IMR-90 (cell line): ENCODE results near the gene PLEKHS1. TPM values are rescaled to one million over a fixed set of nuclear protein-coding genes. Genes with fewer than 3 reads are reported as not detected.

ENCODE experiments used
- ATAC-seq: fragments of 200-7000 bp; cut with Tn5 transposase; 2 replicates; pipeline ENCODE4 v1.9.1; 2020; ENCODE audit warnings: low read depth, mild to moderate bottlenecking, moderate library complexity
- BruUV-seq: library from RNA; stranded (reverse); fragments of 400-500 nt; replicated peaks from 2 replicates; lab custom pipeline; 2021; lab: Mats Ljungman, UMichigan
- CTCF ChIA-PET: fragments of 300-600 bp; formaldehyde crosslinking; extraction: SDS; loops from one replicate; lab custom pipeline; 2021; ENCODE audit warnings: antibody characterized with exemption; lab: Yijun Ruan, JAX
- POLR2A ChIA-PET: fragments of 300-600 bp; sonication (Branson Sonifier 250); formaldehyde crosslinking; loops from one replicate; lab custom pipeline; 2022; ENCODE audit warnings: antibody characterized with exemption; ENCODE audit not compliant: unreplicated experiment; lab: Charles Lee
- DNase-seq: peaks from one replicate; pipeline ENCODE4 v3.0.0; 2013
- H2AFZ ChIP-seq: replicated peaks from 2 replicates; pipeline ENCODE3; 2013; ENCODE audit warnings: low read length, mild to moderate bottlenecking; ENCODE audit not compliant: poor library complexity
- H2AK5ac ChIP-seq: 2 replicates; pipeline ENCODE4 v1.6.1; 2013; ENCODE audit warnings: low read depth, low read length, inconsistent platforms
- H2AK9ac ChIP-seq: replicated peaks from 2 replicates; pipeline ENCODE3; 2013; ENCODE audit warnings: mild to moderate bottlenecking, low read depth, low read length, moderate library complexity; ENCODE audit not compliant: poor library complexity
- H2BK120ac ChIP-seq: 2 replicates; pipeline ENCODE4 v1.6.1; 2013; ENCODE audit warnings: low read depth, low read length, inconsistent platforms
- H2BK15ac ChIP-seq: 3 replicates; pipeline ENCODE4 v1.6.1; 2013; ENCODE audit warnings: low read depth, low read length, inconsistent platforms
- H2BK20ac ChIP-seq: 2 replicates; pipeline ENCODE4 v1.6.1; 2013; ENCODE audit warnings: low read depth, mild to moderate bottlenecking, inconsistent platforms, low read length, moderate library complexity
- H2BK5ac ChIP-seq: 2 replicates; pipeline ENCODE4 v1.6.1; 2013; ENCODE audit warnings: mild to moderate bottlenecking, low read depth, low read length, inconsistent platforms; ENCODE audit not compliant: poor library complexity, severe bottlenecking
- H3K14ac ChIP-seq: replicated peaks from 2 replicates; pipeline ENCODE4 v1.6.1; 2013; ENCODE audit warnings: low read depth, low read length, inconsistent platforms
- H3K18ac ChIP-seq: 2 replicates; pipeline ENCODE4 v1.6.1; 2013; ENCODE audit warnings: low read depth, low read length, control low read depth
- H3K23ac ChIP-seq: 2 replicates; pipeline ENCODE4 v1.6.1; 2013; ENCODE audit warnings: low read depth, low read length, inconsistent platforms
- H3K27ac ChIP-seq: 2 replicates; pipeline ENCODE4 v1.5.1; 2013; ENCODE audit warnings: mild to moderate bottlenecking, control low read depth, low read length; ENCODE audit not compliant: insufficient read depth
- H3K27me3 ChIP-seq: 2 replicates; pipeline ENCODE4 v1.6.1; 2013; ENCODE audit warnings: low read length; ENCODE audit not compliant: control insufficient read depth, insufficient read depth
- H3K36me3 ChIP-seq: 2 replicates; pipeline ENCODE4 v1.6.1; 2013; ENCODE audit warnings: low read length, mixed read lengths; ENCODE audit not compliant: control insufficient read depth, insufficient read depth
- H3K4ac ChIP-seq: 2 replicates; pipeline ENCODE4 v1.6.1; 2013; ENCODE audit warnings: low read depth, low read length, inconsistent platforms
- H3K4me1 ChIP-seq: 2 replicates; pipeline ENCODE4 v1.6.1; 2013; ENCODE audit warnings: low read length, mixed read lengths; ENCODE audit not compliant: control insufficient read depth, insufficient read depth
- H3K4me2 ChIP-seq: 2 replicates; pipeline ENCODE4 v1.6.1; 2013; ENCODE audit warnings: low read depth, mild to moderate bottlenecking, control low read depth, low read length, moderate library complexity
- H3K4me3 ChIP-seq: 2 replicates; pipeline ENCODE4 v1.5.1; 2013; ENCODE audit warnings: low read depth, mild to moderate bottlenecking, control low read depth, low read length, moderate library complexity; ENCODE audit not compliant: insufficient read depth
- H3K56ac ChIP-seq: 2 replicates; pipeline ENCODE4 v1.6.1; 2013; ENCODE audit warnings: low read length, inconsistent platforms; ENCODE audit not compliant: insufficient read depth; ENCODE audit errors: extremely low read depth
- H3K79me1 ChIP-seq, 2 experiments: 2 replicates each; pipeline ENCODE4 v1.6.1; 2013; ENCODE audit warnings: low read length in 2 of 2, inconsistent platforms in 1 of 2, low read depth in 1 of 2
- H3K9ac ChIP-seq: 2 replicates; pipeline ENCODE4 v1.6.1; 2013; ENCODE audit warnings: low read depth, low read length, control low read depth
- H3K9me1 ChIP-seq: 2 replicates; pipeline ENCODE4 v1.6.1; 2013; ENCODE audit warnings: low read length, inconsistent platforms; ENCODE audit not compliant: insufficient read depth
- H3K9me3 ChIP-seq: 2 replicates; pipeline ENCODE4 v1.6.1; 2013; ENCODE audit warnings: low read length; ENCODE audit not compliant: control insufficient read depth, insufficient read depth
- H4K20me1 ChIP-seq: 2 replicates; pipeline ENCODE4 v1.6.1; 2013; ENCODE audit warnings: low read length, inconsistent platforms; ENCODE audit not compliant: insufficient read depth
- H4K5ac ChIP-seq: 2 replicates; pipeline ENCODE4 v1.6.1; 2013; ENCODE audit warnings: mild to moderate bottlenecking, low read depth, low read length, control low read depth
- H4K8ac ChIP-seq, 2 experiments: 2 replicates each; pipeline ENCODE4 v1.6.1; 2013; ENCODE audit warnings: low read depth in 2 of 2, low read length in 2 of 2, control low read depth in 1 of 2, inconsistent platforms in 1 of 2
- H4K91ac ChIP-seq: 2 replicates; pipeline ENCODE4 v1.6.1; 2013; ENCODE audit warnings: low read depth, low read length, inconsistent platforms; ENCODE audit not compliant: insufficient read depth
- CEBPB ChIP-seq: IDR thresholded peaks from 2 replicates; pipeline ENCODE4 v1.6.1; 2012; ENCODE audit warnings: low read depth, low read length, improper control_type of control experiment
- WGBS, 2 experiments: methylation state at CpG; one replicate each; pipeline versions ENCODE4 v1.1.5 to v1.1.7; 2013; ENCODE audit warnings: missing lambda C conversion rate in 2 of 2; ENCODE audit not compliant: insufficient read length in 1 of 2; ENCODE audit errors: extremely low coverage in 2 of 2; 5-methylcytosine and 5-hydroxymethylcytosine counted together
- dilution Hi-C: fragments of 300-500 bp; cut with HindIII; formaldehyde crosslinking; loops from one replicate; pipeline ENCODE4 v1.14.3; 2018; ENCODE audit warnings: low sequenced_read_pairs; ENCODE audit not compliant: unreplicated experiment
- in situ Hi-C: fragments of 300-500 bp; cut with MboI; formaldehyde crosslinking; loops from 3 replicates; pipeline ENCODE4 v1.14.3; 2019; ENCODE audit warnings: low sequenced_read_pairs, inconsistent platforms, mixed read lengths
- intact Hi-C: fragments of 100-400 bp; cut with micrococcal nuclease; formaldehyde crosslinking; loops from 2 replicates; pipeline ENCODE4 v1.10.0; 2022
- polyA plus RNA-seq, 3 experiments: library from polyadenylated mRNA; depleted of rRNA; stranded (reverse); fragments of >200 nt; gene quantifications; 2 replicates each; pipeline ENCODE4 v1.2.3, GENCODE V29; 2012; ENCODE audit warnings: low replicate concordance in 1 of 3
- total RNA-seq: library from RNA; depleted of rRNA; stranded (reverse); fragments of >200 nt; gene quantifications from 2 replicates; pipeline ENCODE4 v1.2.3, GENCODE V29; 2012

The PLEKHS1 gene
- total and polyA plus RNA-seq, 2 of the 4 experiments (the other 2 are of a cell fraction): not detected

- H2AFZ ChIP-seq: no peak overlapping the region
- no peak for TF ChIP-seq CEBPB
- H3K14ac ChIP-seq: no peak overlapping the region
- no peak overlapping the region for H3K23ac ChIP-seq
- no peak overlapping the region for H3K4ac ChIP-seq
- H4K5ac ChIP-seq: no peak overlapping the region
- peaks cover 1% of the 10 kb centered on the region; the same call in 1 of the 2 replicates for H3K27me3 ChIP-seq
- no peaks in the 10 kb centered on the region for H3K4me1 ChIP-seq
- no CpG with 5 or more reads among the region's 2 CpGs for WGBS, 2 experiments
- no peaks in the 10 kb centered on the region for H3K36me3 ChIP-seq
- no TSS peak for BruUV-seq
- H3K4me3 ChIP-seq: no peak overlapping the region
- no peak overlapping the region for H3K9ac ChIP-seq
- H2BK120ac ChIP-seq: no peak overlapping the region
- POLR2A ChIA-PET: no interaction called here
- CTCF ChIA-PET: no interaction called here
- no peak overlapping the region for H2AK9ac ChIP-seq
- H3K56ac ChIP-seq: no peak overlapping the region
- no peak overlapping the region for H4K8ac ChIP-seq
- H2BK5ac ChIP-seq: no peak overlapping the region
- in situ Hi-C loops (no loop called here), intact Hi-C loops (no loop called here), dilution Hi-C loops (no loop called here)
- H3K9me1 ChIP-seq: no peaks in the 10 kb centered on the region
- ATAC-seq (no peak), DNase-seq (no peak)
- no peak overlapping the region for H3K4me2 ChIP-seq
- H4K20me1 ChIP-seq: no peaks in the 10 kb centered on the region
- H3K18ac ChIP-seq: no peak overlapping the region
- no peaks in the 10 kb centered on the region for H3K79me1 ChIP-seq
- no peak overlapping the region for H2AK5ac ChIP-seq
- H3K27ac ChIP-seq: no peak overlapping the region
- no peak overlapping the region for H4K91ac ChIP-seq
- no peak overlapping the region for H2BK15ac ChIP-seq
- no peak overlapping the region for H2BK20ac ChIP-seq
- H3K9me3 ChIP-seq: no peaks in the 10 kb centered on the region
Measured at GRCh38 chr10:113742466-113742865, 9.0 kb upstream of the PLEKHS1 start.
